Left renal cortex interstitium (tissue), 4 donors: ENCODE data around the gene ITGA1. TPM values are rescaled to one million over a fixed set of nuclear protein-coding genes. Genes with fewer than 3 reads are reported as not detected.

ENCODE experiments used
- DNase-seq, 4 donors: peaks; one replicate each; pipeline ENCODE4 v3.0.0-alpha.2; 2013; ENCODE audit warnings: low read depth in 4 of 4, low spot score in 2 of 4, missing footprints in 1 of 4
- polyA plus RNA-seq, 4 donors: library from polyadenylated mRNA; unstranded; fragments of 120-200 nt; gene quantifications; one replicate each; pipeline ENCODE4 v1.2.1, GENCODE V29; 2013; ENCODE audit not compliant: insufficient read length in 4 of 4

ITGA1 gene
- polyA plus RNA-seq, 4 donors: 44.7 to 56.2 (median 52.0) TPM

GRCh38 chr5:52989025-52989780, 201.5 kb downstream of the ITGA1 start, which contains the start of gene ITGA2:
Gene ITGA2 (plus strand): TSS chr5:52989352. CDS start chr5:52989469, 117 bp downstream.
- peak in 1 of 4 donors; percentile 36 for DNase-seq

GRCh38 chr5:52989781-52990527, 202.2 kb downstream of the ITGA1 start:
- no peak for DNase-seq

- DNase-seq: no peak
These were observed 202.8 kb downstream of the ITGA1 start for GRCh38 chr5:52990528-52990925.

GRCh38 chr5:52993367-52993766, 205.7 kb downstream of the ITGA1 start:
- no peak for DNase-seq

- DNase-seq: no peak
These were observed 206.6 kb downstream of the ITGA1 start for GRCh38 chr5:52994266-52994665.

GRCh38 chr5:52995095-52995494, 207.4 kb downstream of the ITGA1 start:
- no peak for DNase-seq

- no peak for DNase-seq
These were observed 208.2 kb downstream of the ITGA1 start for GRCh38 chr5:52995914-52996313.

- no peak for DNase-seq
These were observed 209.3 kb downstream of the ITGA1 start for GRCh38 chr5:52996979-52997378.

GRCh38 chr5:52997424-52997823, 209.7 kb downstream of the ITGA1 start:
- DNase-seq: no peak

- DNase-seq: no peak
These were observed 211.0 kb downstream of the ITGA1 start for GRCh38 chr5:52998552-52999313.

- no peak for DNase-seq
These were observed 211.7 kb downstream of the ITGA1 start for GRCh38 chr5:52999344-52999949.

- no peak for DNase-seq
These were observed 213.8 kb downstream of the ITGA1 start for GRCh38 chr5:53001541-53001940.

- no peak for DNase-seq
These were observed 214.8 kb downstream of the ITGA1 start for GRCh38 chr5:53002491-53002890.

GRCh38 chr5:53003144-53003543, 215.4 kb downstream of the ITGA1 start:
- no peak for DNase-seq

GRCh38 chr5:53006911-53007890, 219.5 kb downstream of the ITGA1 start:
- no peak for DNase-seq

GRCh38 chr5:53008751-53009150, 221.0 kb downstream of the ITGA1 start:
- DNase-seq: no peak
